SK-N-MC (cell line): Measurements from ENCODE around the gene ASB11.

ENCODE experiments used
- EZH2 ChIP-seq: fragments of 200-600 bp; sonication (generic); IDR thresholded peaks from one replicate; pipeline ENCODE4 v1.6.1; 2017; ENCODE audit warnings: antibody characterized with exemption
- POLR2AphosphoS5 ChIP-seq: IDR thresholded peaks from 2 replicates; pipeline ENCODE4 v1.6.1; 2012; ENCODE audit warnings: mild to moderate bottlenecking, low read depth, low read length, borderline replicate concordance

DNA sequence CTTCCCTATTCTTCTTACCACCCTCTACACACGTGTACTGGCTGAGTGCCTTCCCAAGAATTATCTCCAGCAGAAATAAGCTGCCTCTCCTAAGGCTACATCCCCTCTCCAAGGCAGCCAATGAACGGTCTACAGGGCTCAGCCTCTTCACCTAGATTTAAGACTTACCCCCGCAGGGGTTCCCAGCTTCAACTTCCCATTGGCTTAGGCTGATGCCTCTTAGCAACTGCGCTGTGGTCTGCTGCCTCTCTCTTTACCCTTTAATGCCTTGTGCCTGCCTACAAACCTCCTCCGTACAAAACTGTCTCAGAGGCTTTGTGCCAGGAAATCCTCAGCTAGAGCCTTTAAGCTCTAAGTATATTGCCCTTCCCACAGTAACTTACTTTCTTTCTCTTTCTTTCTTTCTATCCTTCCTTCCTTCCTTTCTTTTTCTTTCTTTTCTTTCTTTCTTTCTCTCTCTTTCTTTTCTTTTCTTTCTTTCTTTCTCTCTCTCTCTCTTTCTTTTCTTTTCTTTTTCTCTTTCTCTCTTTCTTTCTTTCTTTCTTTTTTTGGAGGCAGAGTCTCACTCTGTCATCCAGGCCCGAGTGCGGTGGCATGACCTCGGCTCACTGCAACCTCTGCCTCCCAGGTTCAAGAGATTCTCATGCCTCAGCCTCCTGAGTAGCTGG is 35.0 kb upstream of the ASB11 start:
- TF ChIP-seq EZH2, result no peak
- no peak for TF ChIP-seq POLR2AphosphoS5
